Measurements from ENCODE around the gene ARHGEF4. TPM values are rescaled to one million over a fixed set of nuclear protein-coding genes. Genes with fewer than 3 reads are reported as not detected.

Gene ARHGEF4
- polyA plus RNA-seq, 3 donors, result 0.05 TPM; not detected in 2

DNA sequence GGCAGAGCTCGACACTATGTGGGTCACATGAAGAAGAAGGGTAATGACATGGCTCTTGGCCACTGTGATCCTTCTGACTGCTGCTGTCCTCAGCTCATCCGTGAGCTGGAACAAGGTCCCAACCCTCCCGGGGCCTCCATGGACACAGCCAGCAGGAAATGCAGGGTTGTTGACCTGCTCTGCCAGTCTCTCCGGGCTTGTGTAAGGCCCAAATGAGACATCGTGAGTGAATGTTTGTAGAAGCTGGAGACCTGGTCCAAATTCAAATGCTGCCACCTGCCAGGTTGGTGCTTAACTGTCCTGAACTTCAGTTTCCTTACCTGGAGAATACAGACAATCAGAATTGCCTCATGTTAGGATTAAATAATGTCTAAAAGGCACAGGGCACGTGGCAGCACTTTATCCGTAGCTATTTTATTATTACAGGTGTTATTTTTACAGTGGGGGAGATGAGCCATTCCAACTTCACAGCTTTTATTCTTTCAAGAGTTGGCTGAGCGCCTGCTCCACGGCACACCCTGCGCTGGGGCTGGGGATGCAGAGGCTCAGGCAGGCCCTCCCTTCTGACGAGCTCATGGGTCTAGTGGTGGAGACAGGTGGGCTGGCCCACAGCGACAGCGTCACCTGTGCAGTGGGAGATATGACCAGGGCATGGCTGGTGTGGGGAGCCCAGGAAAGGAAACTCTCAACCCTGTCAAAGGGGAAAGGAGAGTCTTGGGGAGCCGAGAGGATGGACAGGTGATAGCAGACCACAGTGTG is 15.1 kb downstream of the ARHGEF4 start:
- TF ChIP-seq, protein P1, sequence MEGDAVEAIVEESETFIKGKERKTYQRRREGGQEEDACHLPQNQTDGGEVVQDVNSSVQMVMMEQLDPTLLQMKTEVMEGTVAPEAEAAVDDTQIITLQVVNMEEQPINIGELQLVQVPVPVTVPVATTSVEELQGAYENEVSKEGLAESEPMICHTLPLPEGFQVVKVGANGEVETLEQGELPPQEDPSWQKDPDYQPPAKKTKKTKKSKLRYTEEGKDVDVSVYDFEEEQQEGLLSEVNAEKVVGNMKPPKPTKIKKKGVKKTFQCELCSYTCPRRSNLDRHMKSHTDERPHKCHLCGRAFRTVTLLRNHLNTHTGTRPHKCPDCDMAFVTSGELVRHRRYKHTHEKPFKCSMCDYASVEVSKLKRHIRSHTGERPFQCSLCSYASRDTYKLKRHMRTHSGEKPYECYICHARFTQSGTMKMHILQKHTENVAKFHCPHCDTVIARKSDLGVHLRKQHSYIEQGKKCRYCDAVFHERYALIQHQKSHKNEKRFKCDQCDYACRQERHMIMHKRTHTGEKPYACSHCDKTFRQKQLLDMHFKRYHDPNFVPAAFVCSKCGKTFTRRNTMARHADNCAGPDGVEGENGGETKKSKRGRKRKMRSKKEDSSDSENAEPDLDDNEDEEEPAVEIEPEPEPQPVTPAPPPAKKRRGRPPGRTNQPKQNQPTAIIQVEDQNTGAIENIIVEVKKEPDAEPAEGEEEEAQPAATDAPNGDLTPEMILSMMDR (IDR thresholded peaks at IDR 0.05), result no peak
- no peak overlapping the region for H3K4me3 ChIP-seq (replicated peaks in 1 of 3; ENCODE audit: low read depth in 2 of 3, low read length in 3 of 3)
- H3K9me3 Mint-ChIP-seq, result peaks cover 0 to 5% (median 2%) of the 10 kb centered on the region in 7 donors
- no peaks in the 10 kb centered on the region for H3K27me3 ChIP-seq (ENCODE audit: control insufficient read depth in 2 of 2, insufficient read depth in 2 of 2, low read length in 2 of 2)
- H3K36me3 Mint-ChIP-seq, result no peaks in the 10 kb centered on the region
- no peaks in the 10 kb centered on the region for H3K4me1 Mint-ChIP-seq
- intact Hi-C loops (cut with micrococcal nuclease), result no loop called here
- no peak overlapping the region for H3K27ac ChIP-seq (ENCODE audit: low read depth in 1 of 2, low read length in 2 of 2)
- no peaks in the 10 kb centered on the region for H3K36me3 ChIP-seq (replicated peaks in 1 of 2; ENCODE audit: control insufficient read depth in 1 of 2, insufficient read depth in 2 of 2, low read length in 2 of 2)
- WGBS (ENCODE audit: insufficient coverage), result 77% methylated on average over 9 of the region's 14 CpGs
- H3K4me3 Mint-ChIP-seq, result no peak overlapping the region
- no peak overlapping the region for H3K9ac ChIP-seq (ENCODE audit: insufficient read depth, low read length, poor library complexity, severe bottlenecking)
- no peak overlapping the region for H3K27ac Mint-ChIP-seq
- no peaks in the 10 kb centered on the region for H4K20me1 ChIP-seq (ENCODE audit: insufficient read depth, low read length)
- no peaks in the 10 kb centered on the region for H3K79me2 ChIP-seq (ENCODE audit: insufficient read depth, low read length)
- H3K9me3 ChIP-seq (replicated peaks in 1 of 2; ENCODE audit: control insufficient read depth in 1 of 2, insufficient read depth in 1 of 2, low read length in 2 of 2), result no peaks in the 10 kb centered on the region
- H3K4me2 ChIP-seq (replicated peaks; ENCODE audit: extremely low read depth, low read length, poor library complexity, severe bottlenecking), result no peak overlapping the region
- DNase-seq, result no peak
- no peaks in the 10 kb centered on the region for H3K4me1 ChIP-seq (ENCODE audit: control insufficient read depth in 1 of 2, insufficient read depth in 2 of 2, low read length in 2 of 2)
- H2AFZ ChIP-seq (ENCODE audit: insufficient read depth, low read depth, low read length, poor library complexity, severe bottlenecking), result no peak overlapping the region
- peaks cover 2% of the 10 kb centered on the region in 3 donors for H3K27me3 Mint-ChIP-seq (ENCODE audit: low read depth in 3 of 3)

DNA sequence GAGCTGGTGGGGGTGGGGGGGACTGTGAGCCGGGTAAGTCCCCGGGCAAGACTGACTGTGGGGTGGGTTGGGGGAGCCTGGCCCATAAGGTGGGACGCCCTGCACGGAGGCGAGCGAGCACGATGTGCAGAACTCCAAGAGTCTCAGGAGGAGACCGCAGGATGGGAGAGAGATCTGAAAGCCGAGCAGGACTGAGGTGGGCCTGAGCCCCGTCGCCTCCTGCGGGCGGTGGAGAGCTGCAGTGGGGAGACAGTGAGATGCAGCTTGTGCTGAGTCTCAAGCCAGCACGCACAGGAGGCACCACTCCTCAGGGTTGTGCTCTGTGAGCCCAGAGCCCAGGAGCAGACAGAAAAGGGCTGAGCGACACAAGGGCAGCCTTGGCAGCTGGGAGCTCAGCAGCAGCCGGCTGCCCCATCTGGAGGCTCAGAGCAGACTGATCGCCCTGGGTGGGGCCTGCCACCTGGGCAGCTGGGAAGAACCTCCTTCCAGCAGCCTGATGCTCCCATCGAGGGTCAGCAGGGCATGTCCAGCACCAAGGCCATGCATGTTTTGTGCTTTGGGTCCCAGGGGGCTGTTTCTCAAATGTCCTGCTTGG is 15.9 kb downstream of the ARHGEF4 start:
- intact Hi-C loops (cut with micrococcal nuclease), result no loop called here
- no peaks in the 10 kb centered on the region for H3K36me3 Mint-ChIP-seq
- Histone ChIP-seq H3K4me1 (ENCODE audit: control insufficient read depth in 1 of 2, insufficient read depth in 2 of 2, low read length in 2 of 2) (no peaks in the 10 kb centered on the region), H4K20me1 (ENCODE audit: insufficient read depth, low read length) (no peaks in the 10 kb centered on the region), H3K9me3 (replicated peaks in 1 of 2; ENCODE audit: control insufficient read depth in 1 of 2, insufficient read depth in 1 of 2, low read length in 2 of 2) (no peaks in the 10 kb centered on the region), H3K79me2 (ENCODE audit: insufficient read depth, low read length) (no peaks in the 10 kb centered on the region), H3K4me2 (replicated peaks; ENCODE audit: extremely low read depth, low read length, poor library complexity, severe bottlenecking) (no peak overlapping the region), H3K36me3 (replicated peaks in 1 of 2; ENCODE audit: control insufficient read depth in 1 of 2, insufficient read depth in 2 of 2, low read length in 2 of 2) (no peaks in the 10 kb centered on the region), H3K9ac (ENCODE audit: insufficient read depth, low read length, poor library complexity, severe bottlenecking) (no peak overlapping the region), H3K27ac (ENCODE audit: low read depth in 1 of 2, low read length in 2 of 2) (no peak overlapping the region), H3K4me3 (replicated peaks in 1 of 3; ENCODE audit: low read depth in 2 of 3, low read length in 3 of 3) (no peak overlapping the region), H3K27me3 (ENCODE audit: control insufficient read depth in 2 of 2, insufficient read depth in 2 of 2, low read length in 2 of 2) (no peaks in the 10 kb centered on the region), H2AFZ (ENCODE audit: insufficient read depth, low read depth, low read length, poor library complexity, severe bottlenecking) (no peak overlapping the region)
- no peaks in the 10 kb centered on the region for H3K4me1 Mint-ChIP-seq
- TF ChIP-seq, protein P1 (IDR thresholded peaks at IDR 0.05), result no peak
- peaks cover 2% of the 10 kb centered on the region in 3 donors for H3K27me3 Mint-ChIP-seq (ENCODE audit: low read depth in 3 of 3)
- WGBS (ENCODE audit: insufficient coverage), result 94% methylated on average over 17 of the region's 18 CpGs
- H3K27ac Mint-ChIP-seq, result no peak overlapping the region
- H3K4me3 Mint-ChIP-seq, result no peak overlapping the region
- peaks cover 0 to 5% (median 2%) of the 10 kb centered on the region in 7 donors for H3K9me3 Mint-ChIP-seq
- DNase-seq, result no peak

Data from CD14-positive monocyte (primary cell).